ENCODE measurements around the gene CBR1.
A peak's percentile ranks its signal among the peaks of the same experiment; 100 is the strongest.
"Not testable (repeated sequence)": the region's sequence is repeated elsewhere in the genome, so short reads cannot be mapped to it uniquely, and the experiment has no call there.

The CBR1 gene

GRCh38 chr21:36048357-36048756, 21.5 kb upstream of the CBR1 start:
- no peak for DNase-seq (ENCODE audit: low read depth)

- no peak for DNase-seq (ENCODE audit: low read depth)
Observed at GRCh38 chr21:36052860-36053714, 16.7 kb upstream of the CBR1 start.

- no peak for DNase-seq (ENCODE audit: low read depth)
Observed at GRCh38 chr21:36053715-36054062, 16.1 kb upstream of the CBR1 start.

- no peak for DNase-seq (ENCODE audit: low read depth)
Observed at GRCh38 chr21:36055551-36055950, 14.3 kb upstream of the CBR1 start.

GRCh38 chr21:36059823-36060158, 10.0 kb upstream of the CBR1 start:
- peak; percentile 3 for DNase-seq (ENCODE audit: low read depth)

GRCh38 chr21:36060159-36060921, 9.5 kb upstream of the CBR1 start, which contains the start of gene SETD4:
Gene SETD4 (minus strand): TSS chr21:36060526. CDS start chr21:36058888, 1,638 bp downstream.
- DNase-seq (ENCODE audit: low read depth), result peak; percentile 85

- DNase-seq (ENCODE audit: low read depth), result no peak
Observed at GRCh38 chr21:36061445-36061844, 8.4 kb upstream of the CBR1 start.

GRCh38 chr21:36063375-36064084, 6.3 kb upstream of the CBR1 start:
- no peak for DNase-seq (ENCODE audit: low read depth)

GRCh38 chr21:36064085-36064460, 5.8 kb upstream of the CBR1 start:
- no peak for DNase-seq (ENCODE audit: low read depth)

- DNase-seq (ENCODE audit: low read depth), result no peak
Observed at GRCh38 chr21:36065497-36066036, 4.3 kb upstream of the CBR1 start.

GRCh38 chr21:36068748-36069398, 951 bp upstream of the CBR1 start:
- DNase-seq (ENCODE audit: low read depth), result no peak

- no peak for DNase-seq (ENCODE audit: low read depth)
Observed at GRCh38 chr21:36070999-36071398, 1.2 kb downstream of the CBR1 start.

GRCh38 chr21:36072453-36073162, 2.8 kb downstream of the CBR1 start:
- no peak for DNase-seq (ENCODE audit: low read depth)

GRCh38 chr21:36073181-36073580, 3.4 kb downstream of the CBR1 start:
- DNase-seq (ENCODE audit: low read depth), result no peak

- not testable (repeated sequence) for DNase-seq (ENCODE audit: low read depth)
Observed at GRCh38 chr21:36073911-36074310, 4.1 kb downstream of the CBR1 start.

- no peak for DNase-seq (ENCODE audit: low read depth)
Observed at GRCh38 chr21:36075171-36075570, 5.3 kb downstream of the CBR1 start.

- DNase-seq (ENCODE audit: low read depth), result no peak
Observed at GRCh38 chr21:36075953-36076352, 6.1 kb downstream of the CBR1 start.

GRCh38 chr21:36076878-36077655, 7.2 kb downstream of the CBR1 start:
- no peak for DNase-seq (ENCODE audit: low read depth)

- DNase-seq (ENCODE audit: low read depth), result no peak
Observed at GRCh38 chr21:36077758-36078157, 7.9 kb downstream of the CBR1 start.

GRCh38 chr21:36079010-36079649, 9.3 kb downstream of the CBR1 start:
- DNase-seq (ENCODE audit: low read depth), result no peak

All from T-helper 22 cell (primary cell).